GM12878 (cell line): ENCODE data around the gene GABBR2. TPM values are rescaled to one million over a fixed set of nuclear protein-coding genes. Genes with fewer than 3 reads are reported as not detected.

ENCODE experiments used
- ATAC-seq: fragments of 200-7000 bp; cut with Tn5 transposase; 3 replicates; pipeline ENCODE4 v1.9.1; 2020; ENCODE audit warnings: mild to moderate bottlenecking, moderate library complexity
- BruUV-seq: library from RNA; stranded (reverse); fragments of 400-500 nt; replicated peaks from 2 replicates; lab custom pipeline; 2021; lab: Mats Ljungman, UMichigan
- CTCF ChIA-PET: fragments of 300-600 bp; sonication (Branson Sonifier 250); formaldehyde crosslinking; extraction: SDS; loops from one replicate; lab custom pipeline; 2021; ENCODE audit warnings: inconsistent platforms; lab: Yijun Ruan, JAX
- POLR2A ChIA-PET: fragments of 350-600 bp; formaldehyde crosslinking; extraction: SDS; loops from one replicate; lab custom pipeline; 2021; ENCODE audit warnings: inconsistent platforms; lab: Charles Lee
- RAD21 ChIA-PET: fragments of 300-600 bp; sonication (Branson Sonifier 250); formaldehyde crosslinking; loops from one replicate; lab custom pipeline; 2023; ENCODE audit warnings: antibody characterized with exemption; ENCODE audit not compliant: unreplicated experiment; lab: Charles Lee
- SMC1A ChIA-PET: fragments of 300-600 bp; sonication (Branson Sonifier 250); formaldehyde crosslinking; loops from one replicate; lab custom pipeline; 2023; ENCODE audit not compliant: unreplicated experiment, uncharacterized antibody; lab: Charles Lee
- DNase-seq: peaks from one replicate; pipeline ENCODE4 v3.0.0-alpha.2; 2011; ENCODE audit warnings: low read depth, low spot score
- FAIRE-seq: peaks from 3 replicates; lab custom pipeline; 2011; peaks lifted over from hg19 to GRCh38; lab: Jason Lieb, UNC
- H2AFZ ChIP-seq: 2 replicates; pipeline ENCODE4 v1.6.0; 2011; ENCODE audit warnings: low read depth, low read length, control low read depth; ENCODE audit not compliant: control insufficient read depth
- H3K27ac ChIP-seq: 2 replicates; pipeline ENCODE4 v1.5.1; 2011; ENCODE audit warnings: control low read depth; ENCODE audit not compliant: control insufficient read depth, insufficient read depth
- H3K27me3 ChIP-seq, 2 experiments: replicated peaks in 1 of 2; 2 replicates each; pipeline versions ENCODE4 v1.6.0 to v1.6.1; 2011; ENCODE audit warnings: low read length in 1 of 2; ENCODE audit not compliant: control insufficient read depth in 2 of 2, insufficient read depth in 2 of 2
- H3K36me3 ChIP-seq, 2 experiments: 2 replicates each; pipeline ENCODE4 v1.5.1; 2011; ENCODE audit warnings: low read length in 1 of 2; ENCODE audit not compliant: control insufficient read depth in 2 of 2, insufficient read depth in 2 of 2
- H3K4me1 ChIP-seq: 2 replicates; pipeline ENCODE4 v1.6.1; 2011; ENCODE audit warnings: mild to moderate bottlenecking, low read length, moderate library complexity, mixed read lengths; ENCODE audit not compliant: control insufficient read depth, insufficient read depth
- H3K4me2 ChIP-seq: 2 replicates; pipeline ENCODE4 v1.6.0; 2011; ENCODE audit warnings: control low read depth; ENCODE audit not compliant: control insufficient read depth, insufficient read depth
- H3K4me3 ChIP-seq: fragments of 200-600 bp; sonication (generic); 2 replicates; pipeline ENCODE4 v1.5.1; 2016
- H3K79me2 ChIP-seq: 2 replicates; pipeline ENCODE4 v1.6.0; 2011; ENCODE audit warnings: low read length; ENCODE audit not compliant: control insufficient read depth, insufficient read depth
- H3K9ac ChIP-seq: 2 replicates; pipeline ENCODE4 v1.8.0; 2011; ENCODE audit warnings: low read length, control low read depth, mixed read lengths; ENCODE audit not compliant: control insufficient read depth, insufficient read depth
- H3K9me3 ChIP-seq: replicated peaks from 3 replicates; pipeline ENCODE4 v1.5.1; 2011; ENCODE audit warnings: mild to moderate bottlenecking, low read length; ENCODE audit not compliant: control insufficient read depth, insufficient read depth
- H4K20me1 ChIP-seq: 2 replicates; pipeline ENCODE4 v1.6.0; 2011; ENCODE audit not compliant: control insufficient read depth, insufficient read depth
- BRCA1 ChIP-seq: IDR thresholded peaks from 2 replicates; pipeline ENCODE4 v1.6.1; 2011; ENCODE audit warnings: low read depth, low read length, improper control_type of control experiment
- E2F8 ChIP-seq: fragments of 450-650 bp; IDR thresholded peaks from 2 replicates; pipeline ENCODE4 v1.6.1; 2018; ENCODE audit warnings: mild to moderate bottlenecking, low read depth, moderate library complexity; ENCODE audit not compliant: partially characterized antibody
- HSF1 ChIP-seq: fragments of 150-350 bp; IDR thresholded peaks from 2 replicates; pipeline ENCODE4 v1.6.1; 2014; ENCODE audit warnings: mild to moderate bottlenecking, low read depth, low read length
- IRF4 ChIP-seq: IDR thresholded peaks from 2 replicates; pipeline ENCODE4 v1.6.1; 2011; ENCODE audit warnings: low read depth, low read length
- NFXL1 ChIP-seq: fragments of 450-650 bp; IDR thresholded peaks from 2 replicates; pipeline ENCODE4 v1.6.1; 2017; ENCODE audit warnings: antibody characterized with exemption, mild to moderate bottlenecking, borderline replicate concordance
- ZNF384 ChIP-seq: IDR thresholded peaks from 2 replicates; pipeline ENCODE4 v1.6.1; 2012; ENCODE audit warnings: low read depth, mild to moderate bottlenecking, low read length, improper control_type of control experiment, borderline replicate concordance
- WGBS: methylation state at CpG from one replicate; pipeline ENCODE4 v1.1.6; 2016; ENCODE audit warnings: low lambda C conversion rate; ENCODE audit not compliant: insufficient replicate concordance, insufficient coverage; ENCODE audit errors: missing lambda C conversion rate; 5-methylcytosine and 5-hydroxymethylcytosine counted together
- in situ Hi-C: fragments of 300-500 bp; cut with MboI; formaldehyde crosslinking; loops from 9 replicates; pipeline ENCODE4 v1.14.3; 2018; ENCODE audit warnings: mixed read lengths
- intact Hi-C: fragments of 100-400 bp; cut with micrococcal nuclease; formaldehyde crosslinking; loops from one replicate; pipeline ENCODE4 v1.14.2; 2022; ENCODE audit not compliant: unreplicated experiment
- polyA plus RNA-seq, 11 experiments: library from polyadenylated mRNA; depleted of rRNA in 4 of 11; unstranded in 6 of 11; stranded (reverse) in 5 of 11; fragments of >200 nt; fragmentation: Nextera tagmentation in 4 of 11; fragmentation: Illumina TruSeq in 1 of 11; extraction: Ambion mirVana in 4 of 11; extraction: Trizol in 1 of 11; gene quantifications; 1 replicate in 1 of 11; 2 replicates in 10 of 11; pipeline versions ENCODE4 v1.2.1 to v1.2.3, GENCODE V29; 2011 to 2016; ENCODE audit warnings: inconsistent platforms in 2 of 11, missing spikeins in 2 of 11, low read depth in 1 of 11
- total RNA-seq, 4 experiments: library from RNA; depleted of rRNA in 3 of 4; stranded (reverse); fragments of >200 nt in 3 of 4; fragmentation: Illumina TruSeq in 1 of 4; extraction: Trizol in 1 of 4; gene quantifications; 2 replicates each; pipeline versions ENCODE4 v1.2.1 to v1.2.3, GENCODE V29; 2013 to 2021

GABBR2 gene
- total and polyA plus RNA-seq, 10 of the 15 experiments (the other 5 are each of a cell fraction or from before 2014, with no cell fraction given): 0.02 to 2.2 (median 0.06) TPM; not detected in 2

GRCh38 chr9:98367923-98368322 is 340.8 kb downstream of the GABBR2 start:
- in situ Hi-C loops (no loop called here), intact Hi-C loops (no loop called here)
- Histone ChIP-seq H3K4me1 (no peaks in the 10 kb centered on the region), H2AFZ (no peak overlapping the region), H3K4me3 (no peak overlapping the region), H3K9me3 (peaks cover 1% of the 10 kb centered on the region), H3K79me2 (no peaks in the 10 kb centered on the region), H4K20me1 (no peaks in the 10 kb centered on the region), H3K27me3 (no peaks in the 10 kb centered on the region; a peak in 1 of 4 replicates), H3K27ac (no peak overlapping the region), H3K36me3 (no peaks in the 10 kb centered on the region), H3K9ac (no peak overlapping the region), H3K4me2 (no peak overlapping the region)
- ATAC-seq (no peak), FAIRE-seq (no peak), DNase-seq (no peak)
- ChIA-PET SMC1A (no interaction called here), RAD21 (no interaction called here), POLR2A (interaction anchor here (0.7 kb wide), 1 partner anchor 69 kb away, joined by 3 read pairs; no protein-coding TSS in a partner anchor), CTCF (no interaction called here)
- no TSS peak for BruUV-seq
- TF ChIP-seq ZNF384: no peak
- no peak for TF ChIP-seq NFXL1
- TF ChIP-seq HSF1: no peak
- TF ChIP-seq E2F8: no peak
- no peak for TF ChIP-seq IRF4
- TF ChIP-seq BRCA1: no peak
- 54% methylated on average over 5 of the region's 5 CpGs for whole genome bisulfite sequencing
